Measurements from ENCODE around the gene TFF3.

DNA sequence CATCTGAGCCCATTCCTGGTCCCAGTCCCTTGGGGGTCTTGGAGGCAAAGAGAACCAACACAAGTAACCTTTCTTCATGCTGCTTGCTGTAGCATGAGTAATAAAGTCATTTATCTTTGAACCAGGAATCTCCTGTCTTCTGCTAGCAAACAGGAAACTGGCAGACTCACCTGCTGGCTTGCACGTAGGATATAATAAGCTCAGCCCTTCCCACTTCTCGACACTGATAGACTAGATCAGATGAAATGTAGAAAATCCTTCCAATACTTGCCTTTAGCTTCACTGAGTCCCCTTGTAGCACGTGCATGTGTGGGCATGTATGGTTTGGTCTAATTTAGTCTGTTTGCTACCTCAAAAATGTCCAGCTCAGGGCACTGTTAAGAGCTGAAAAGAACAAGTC is 42.1 kb upstream of the TFF3 start:
- no peak for TF ChIP-seq CTCF (conservative IDR thresholded peaks at IDR 0.05; ENCODE audit: low read length)
- no peak for TF ChIP-seq EZH2phosphoT487 (IDR thresholded peaks at IDR 0.05; ENCODE audit: borderline replicate concordance, low read depth, low read length)
